ENCODE data around the gene ZBP1.

DNA sequence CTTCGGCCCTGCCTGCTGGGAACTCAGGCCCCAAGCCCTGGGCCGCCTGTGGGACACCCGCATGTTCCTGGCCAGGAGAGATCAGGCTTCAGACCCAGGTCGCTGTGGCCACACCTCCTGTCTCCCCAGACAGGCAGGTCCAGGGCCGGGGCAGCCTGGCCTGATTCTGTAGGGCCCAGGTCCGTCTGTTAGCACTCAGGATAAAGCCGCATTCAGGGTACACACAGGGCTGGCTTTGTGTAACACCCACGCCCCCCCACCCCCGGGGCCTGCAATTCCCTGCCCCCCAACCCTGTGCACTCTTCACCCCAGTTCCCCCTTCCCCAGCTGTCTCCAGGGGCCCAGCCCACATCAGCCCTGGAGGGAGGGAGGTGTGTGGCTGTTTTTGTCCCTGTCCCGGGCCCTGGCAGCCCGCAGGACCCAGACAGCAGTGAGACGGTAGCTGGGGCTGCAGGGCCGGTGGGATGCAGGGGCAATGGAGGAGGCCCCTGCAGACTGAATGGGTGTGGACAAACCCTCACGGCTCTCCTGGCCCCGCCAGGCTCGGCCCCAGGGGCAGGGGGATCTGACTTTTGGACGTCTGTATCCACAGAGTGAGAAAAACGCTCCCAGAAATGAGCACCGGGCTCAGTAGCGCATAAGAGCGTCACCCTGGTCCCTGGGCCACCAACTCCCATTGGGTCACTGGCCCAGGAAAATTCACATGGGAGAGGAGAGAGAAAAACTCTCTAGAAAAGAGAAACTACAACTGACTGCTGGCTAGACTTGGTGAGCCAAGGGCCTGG is 42.4 kb upstream of the ZBP1 start:
- TF ChIP-seq EP300 (IDR thresholded peaks at IDR 0.05) (no peak), POLR2A (IDR thresholded peaks at IDR 0.05) (no peak), POLR2AphosphoS5 (IDR thresholded peaks at IDR 0.05) (no peak)
- TF ChIP-seq, protein P1, sequence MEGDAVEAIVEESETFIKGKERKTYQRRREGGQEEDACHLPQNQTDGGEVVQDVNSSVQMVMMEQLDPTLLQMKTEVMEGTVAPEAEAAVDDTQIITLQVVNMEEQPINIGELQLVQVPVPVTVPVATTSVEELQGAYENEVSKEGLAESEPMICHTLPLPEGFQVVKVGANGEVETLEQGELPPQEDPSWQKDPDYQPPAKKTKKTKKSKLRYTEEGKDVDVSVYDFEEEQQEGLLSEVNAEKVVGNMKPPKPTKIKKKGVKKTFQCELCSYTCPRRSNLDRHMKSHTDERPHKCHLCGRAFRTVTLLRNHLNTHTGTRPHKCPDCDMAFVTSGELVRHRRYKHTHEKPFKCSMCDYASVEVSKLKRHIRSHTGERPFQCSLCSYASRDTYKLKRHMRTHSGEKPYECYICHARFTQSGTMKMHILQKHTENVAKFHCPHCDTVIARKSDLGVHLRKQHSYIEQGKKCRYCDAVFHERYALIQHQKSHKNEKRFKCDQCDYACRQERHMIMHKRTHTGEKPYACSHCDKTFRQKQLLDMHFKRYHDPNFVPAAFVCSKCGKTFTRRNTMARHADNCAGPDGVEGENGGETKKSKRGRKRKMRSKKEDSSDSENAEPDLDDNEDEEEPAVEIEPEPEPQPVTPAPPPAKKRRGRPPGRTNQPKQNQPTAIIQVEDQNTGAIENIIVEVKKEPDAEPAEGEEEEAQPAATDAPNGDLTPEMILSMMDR (IDR thresholded peaks at IDR 0.05) = no peak

Measured in upper lobe of left lung (tissue), 4 donors.